ENCODE measurements around the gene LMOD3. TPM values are rescaled to one million over a fixed set of nuclear protein-coding genes. Genes with fewer than 3 reads are reported as not detected.

LMOD3 gene
- 100 to 1,000 TPM in 9 of 10 donors, 10 to 100 TPM in 1; 74.6 to 196 (median 135) TPM for polyA plus RNA-seq (ENCODE audit: insufficient read length in 10 of 10)
- long read RNA-seq, donor 1, full-length matches to known transcripts, result 18 of 350 reads
- long read RNA-seq, donor 1, partial matches to known transcripts, result 332 of 350 reads
- long read RNA-seq, donor 1, other reads (novel, unspliced or antisense), result 0 of 350 reads
- long read RNA-seq, donor 2, full-length matches to known transcripts, result 18 of 129 reads
- long read RNA-seq, donor 2, partial matches to known transcripts, result 111 of 129 reads
- long read RNA-seq, donor 2, other reads (novel, unspliced or antisense), result 0 of 129 reads
- long read RNA-seq, donor 3, result 0 reads
- long read RNA-seq, donor 4, full-length matches to known transcripts, result 12 of 71 reads
- long read RNA-seq, donor 4, partial matches to known transcripts, result 59 of 71 reads
- long read RNA-seq, donor 4, other reads (novel, unspliced or antisense), result 0 of 71 reads
- long read RNA-seq, donor 5, full-length matches to known transcripts, result 6 of 90 reads
- long read RNA-seq, donor 5, partial matches to known transcripts, result 84 of 90 reads
- long read RNA-seq, donor 5, other reads (novel, unspliced or antisense), result 0 of 90 reads
- long read RNA-seq, donor 6, full-length matches to known transcripts, result 17 of 133 reads
- long read RNA-seq, donor 6, partial matches to known transcripts, result 116 of 133 reads
- long read RNA-seq, donor 6, other reads (novel, unspliced or antisense), result 0 of 133 reads
- long read RNA-seq, donor 7, full-length matches to known transcripts, result 11 of 58 reads
- long read RNA-seq, donor 7, partial matches to known transcripts, result 47 of 58 reads
- long read RNA-seq, donor 7, other reads (novel, unspliced or antisense), result 0 of 58 reads
- long read RNA-seq, donor 8, full-length matches to known transcripts, result 7 of 47 reads
- long read RNA-seq, donor 8, partial matches to known transcripts, result 40 of 47 reads
- long read RNA-seq, donor 8, other reads (novel, unspliced or antisense), result 0 of 47 reads
- long read RNA-seq, donor 9, full-length matches to known transcripts, result 2 of 10 reads
- long read RNA-seq, donor 9, partial matches to known transcripts, result 8 of 10 reads
- long read RNA-seq, donor 9, other reads (novel, unspliced or antisense), result 0 of 10 reads

DNA sequence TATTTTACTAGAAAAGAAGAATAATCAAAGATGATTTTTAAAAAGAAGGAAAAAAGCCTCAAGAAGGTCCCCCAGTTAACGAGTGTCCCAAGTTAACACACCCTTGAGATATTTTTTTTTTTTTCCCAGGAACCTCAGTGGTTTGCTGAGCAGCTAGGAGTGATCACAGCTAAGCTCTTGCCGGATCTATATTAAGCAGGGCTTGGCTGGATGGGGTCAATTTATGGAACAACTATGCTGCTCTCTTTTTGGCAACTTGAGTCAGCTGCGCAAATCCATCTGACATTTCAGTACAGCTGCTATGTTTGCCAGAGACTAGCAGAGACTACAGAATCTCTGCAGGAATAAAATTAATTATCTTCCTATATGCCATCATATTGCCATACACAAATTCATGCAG is at the start of gene LMOD3:
Gene LMOD3, minus strand, starts transcription at position 193 of the 400 bp plus-strand sequence. CDS start 209 bp downstream, outside the sequence.
- peak; percentile 64 to 77 (median 74) for DNase-seq

DNA sequence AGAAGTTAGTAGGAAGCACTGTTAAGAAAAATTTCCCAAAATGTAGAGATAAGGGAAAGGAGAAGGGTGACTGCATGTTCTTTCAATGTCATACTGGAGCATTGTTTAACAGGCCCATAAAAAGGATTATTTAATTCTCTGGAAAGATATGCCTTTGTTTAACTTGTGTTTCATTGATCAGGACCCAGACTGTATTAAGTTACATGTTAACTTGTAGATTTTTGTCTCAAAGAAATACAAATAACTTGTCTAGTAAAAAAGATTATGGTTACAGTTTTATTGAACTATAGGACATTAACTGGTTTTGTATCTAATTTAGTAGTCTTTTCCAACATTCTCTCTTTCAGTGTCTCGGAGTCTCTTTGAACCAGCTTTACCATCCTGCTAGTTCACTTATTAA is 49.7 kb upstream of the LMOD3 start:
- no peak for DNase-seq

DNA sequence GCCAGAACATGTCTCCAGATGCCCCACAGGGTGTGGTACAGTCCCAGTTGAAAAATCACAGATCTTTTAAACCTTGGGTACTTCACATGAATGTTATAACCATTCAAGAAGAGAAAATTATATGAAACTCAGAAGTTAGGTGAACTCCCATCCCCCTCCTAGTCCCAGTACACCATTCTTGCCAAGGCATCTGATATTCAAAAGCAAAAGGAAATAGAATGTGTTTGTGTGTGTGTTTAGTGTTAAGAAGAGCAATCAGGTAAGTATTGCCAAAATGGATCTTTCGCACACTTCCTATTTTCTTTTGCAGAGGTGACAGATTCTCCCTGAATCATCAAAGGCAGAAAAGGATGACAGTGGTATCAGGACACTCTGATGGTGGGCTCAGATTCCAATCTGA is 44.1 kb upstream of the LMOD3 start:
- no peak for DNase-seq

DNA sequence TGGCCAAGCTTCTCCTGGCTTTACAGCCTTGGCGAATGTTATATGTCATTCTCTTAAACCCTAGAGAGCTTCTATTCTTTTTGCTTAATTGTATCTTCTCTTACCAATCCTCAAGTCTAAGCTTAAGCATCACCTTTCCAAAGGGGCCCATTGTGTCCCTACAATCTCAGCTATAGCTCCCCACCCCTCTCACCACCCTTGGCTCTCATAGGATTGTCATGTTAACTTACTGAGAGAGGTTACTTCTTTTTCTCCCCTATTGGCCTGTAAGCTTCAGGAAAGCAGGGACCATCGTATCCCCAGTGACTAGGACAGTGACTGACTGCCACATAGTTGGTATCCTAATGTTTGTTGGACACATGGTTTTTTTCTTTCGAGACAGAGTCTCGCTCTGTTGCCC is 43.3 kb upstream of the LMOD3 start:
- no peak for DNase-seq

DNA sequence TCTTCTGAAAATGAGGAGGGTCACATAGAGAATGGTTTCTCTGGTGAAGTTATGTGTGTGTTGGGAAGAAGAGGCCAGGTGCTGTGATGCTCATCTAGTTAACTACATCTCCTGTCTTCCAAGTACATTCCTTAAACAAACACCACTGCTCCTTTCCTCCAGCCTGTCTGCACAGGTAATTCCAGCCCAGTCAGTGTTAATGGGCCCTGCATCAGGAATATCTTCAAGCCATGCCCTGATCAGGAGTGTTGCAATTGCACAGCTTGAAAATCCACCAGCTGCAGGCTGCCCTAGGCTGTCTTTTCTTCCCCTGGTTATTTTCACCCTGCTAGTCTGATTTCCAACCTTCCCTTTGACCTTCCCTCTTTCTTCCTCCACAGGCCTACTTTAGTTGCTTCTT is 41.9 kb upstream of the LMOD3 start:
- DNase-seq, result no peak

DNA sequence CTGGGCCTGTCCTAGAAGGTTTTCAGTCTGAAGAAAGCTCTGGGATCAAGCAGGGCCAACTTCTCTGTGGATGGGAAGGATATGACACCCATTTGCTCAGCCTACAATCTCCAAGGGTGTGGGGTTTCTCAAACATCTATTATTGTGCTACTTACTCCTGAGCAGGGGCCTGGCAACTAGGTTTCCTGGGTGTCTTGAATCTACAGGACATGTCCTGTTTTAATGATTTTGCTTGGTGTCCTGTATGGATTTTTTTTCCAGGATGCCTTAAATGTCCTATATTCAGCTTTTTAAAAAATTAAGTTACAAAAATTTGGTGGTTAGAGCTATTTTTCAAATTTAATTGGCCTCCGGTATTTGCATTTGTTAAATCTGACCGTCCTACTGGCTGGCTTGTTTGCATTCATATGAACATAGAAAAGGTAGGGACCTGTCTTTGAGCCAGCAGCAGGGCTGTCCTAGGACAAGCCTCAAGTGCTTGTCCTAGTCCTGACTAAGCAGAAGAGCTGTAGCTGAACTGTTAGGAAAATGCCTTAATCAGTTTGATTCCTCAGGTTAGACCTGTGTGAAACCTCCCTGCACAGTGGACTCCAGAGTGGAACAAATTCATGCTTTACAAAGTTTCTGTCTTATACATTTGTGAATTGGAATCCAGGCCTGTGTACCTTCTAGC is 40.0 kb upstream of the LMOD3 start:
- no peak for DNase-seq

DNA sequence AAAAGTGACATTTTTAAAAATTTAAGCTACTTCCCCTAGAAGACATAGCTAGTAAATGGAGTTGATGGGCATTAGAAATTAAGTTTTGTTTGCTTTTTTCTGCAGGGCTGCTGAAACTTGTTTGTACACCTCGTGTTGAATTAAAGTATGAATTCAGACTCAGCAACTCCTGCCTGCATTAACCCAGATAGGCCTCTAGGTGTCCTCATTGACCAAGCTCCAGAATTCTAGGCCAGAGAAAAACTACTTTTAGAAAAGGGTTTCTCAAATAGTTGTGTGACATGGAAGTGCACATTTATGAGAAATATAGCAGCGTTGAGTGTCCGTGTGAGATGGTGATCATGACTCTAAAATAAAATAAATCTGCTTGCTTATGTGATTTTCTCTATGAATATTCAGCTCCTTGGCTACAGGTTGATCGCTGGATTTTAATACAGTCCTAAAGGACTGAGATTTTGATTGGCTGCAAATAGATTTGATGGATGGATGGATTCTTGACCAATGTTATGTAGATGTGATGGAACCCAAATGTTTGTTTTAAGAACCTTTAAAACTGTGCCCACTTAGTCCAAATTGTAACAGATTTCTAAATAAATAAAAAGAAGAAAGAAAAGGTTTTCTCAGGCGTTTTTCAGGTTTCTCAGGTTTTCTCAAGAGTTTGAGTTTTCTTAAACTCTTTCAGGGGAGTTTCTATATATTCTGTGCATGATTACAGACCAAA is 39.4 kb upstream of the LMOD3 start:
- DNase-seq, result peak; percentile 34 to 67 (median 48)

DNA sequence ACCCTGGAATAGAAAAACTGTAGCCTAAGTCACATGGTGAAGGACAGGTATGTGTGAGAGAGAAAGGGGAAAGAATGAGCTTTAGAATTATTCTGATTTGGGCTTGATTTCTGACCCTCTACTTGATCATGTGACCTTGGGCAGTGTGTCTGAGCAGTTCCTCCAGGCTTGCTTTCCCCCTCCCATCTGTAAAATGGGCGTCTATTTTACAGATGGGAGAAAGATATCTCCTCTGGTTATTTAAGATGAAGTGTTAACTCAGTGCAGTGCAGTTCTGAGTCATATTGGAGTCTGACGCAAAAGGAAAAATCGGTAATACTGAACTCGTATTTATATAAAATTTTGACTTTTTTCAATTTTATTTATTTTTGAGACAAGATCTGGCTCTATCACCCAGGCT is 38.1 kb upstream of the LMOD3 start:
- no peak for DNase-seq

DNA sequence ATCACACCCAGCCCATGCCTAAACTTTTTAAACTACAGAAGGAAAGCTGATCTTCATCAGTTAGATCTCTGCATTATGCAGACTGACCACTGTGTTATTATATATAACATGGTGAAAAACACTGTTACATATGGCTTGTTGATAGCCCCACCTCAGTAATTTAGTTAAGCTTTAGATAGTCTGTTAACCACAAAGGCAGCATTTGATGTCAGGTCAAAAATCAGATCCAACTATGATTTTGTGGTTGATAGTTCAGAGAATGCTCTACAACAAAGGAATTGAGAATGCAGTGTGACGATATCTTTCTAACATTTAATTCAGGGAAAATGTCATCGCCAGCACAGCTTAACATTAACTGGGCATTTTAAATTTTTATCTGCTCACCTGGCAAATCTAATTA is 37.7 kb upstream of the LMOD3 start:
- DNase-seq, result no peak

DNA sequence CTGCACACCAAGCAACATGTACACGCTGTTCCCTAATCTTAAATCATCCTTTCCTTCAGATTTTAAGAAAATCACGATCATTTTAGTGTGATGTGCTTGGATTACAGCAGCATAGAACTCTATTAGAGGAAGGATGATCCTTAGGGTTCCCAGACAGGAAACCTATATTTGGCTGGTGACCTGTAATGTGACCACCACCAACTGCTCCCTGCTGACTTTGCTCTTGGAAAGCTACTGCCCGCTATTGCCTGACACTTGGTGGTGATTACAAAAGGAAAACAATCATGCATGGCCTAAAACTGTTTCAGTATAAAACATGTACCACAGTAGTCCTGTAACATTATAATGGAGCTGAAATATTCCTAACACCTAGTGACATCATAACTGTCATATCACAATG is 27.2 kb upstream of the LMOD3 start:
- no peak for DNase-seq

DNA sequence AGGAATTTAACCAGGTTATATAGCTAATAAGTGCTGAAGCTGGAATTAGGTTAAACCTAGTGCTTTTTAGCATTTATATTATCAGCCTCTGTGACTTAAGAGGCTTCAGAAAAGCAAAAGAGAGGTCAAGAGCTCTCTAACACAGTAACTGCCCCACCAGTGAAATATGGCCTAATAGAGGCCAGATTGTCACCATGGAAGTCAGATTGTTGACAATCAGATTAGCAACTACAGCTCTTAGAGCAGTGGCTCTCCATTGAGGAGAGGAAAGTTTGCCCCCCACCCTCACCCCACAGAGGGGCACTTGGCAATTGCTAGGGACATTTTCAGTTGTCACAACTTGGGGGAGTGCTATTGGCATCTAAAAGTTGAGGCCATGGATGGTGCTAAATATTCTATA is 23.3 kb upstream of the LMOD3 start:
- no peak for DNase-seq

DNA sequence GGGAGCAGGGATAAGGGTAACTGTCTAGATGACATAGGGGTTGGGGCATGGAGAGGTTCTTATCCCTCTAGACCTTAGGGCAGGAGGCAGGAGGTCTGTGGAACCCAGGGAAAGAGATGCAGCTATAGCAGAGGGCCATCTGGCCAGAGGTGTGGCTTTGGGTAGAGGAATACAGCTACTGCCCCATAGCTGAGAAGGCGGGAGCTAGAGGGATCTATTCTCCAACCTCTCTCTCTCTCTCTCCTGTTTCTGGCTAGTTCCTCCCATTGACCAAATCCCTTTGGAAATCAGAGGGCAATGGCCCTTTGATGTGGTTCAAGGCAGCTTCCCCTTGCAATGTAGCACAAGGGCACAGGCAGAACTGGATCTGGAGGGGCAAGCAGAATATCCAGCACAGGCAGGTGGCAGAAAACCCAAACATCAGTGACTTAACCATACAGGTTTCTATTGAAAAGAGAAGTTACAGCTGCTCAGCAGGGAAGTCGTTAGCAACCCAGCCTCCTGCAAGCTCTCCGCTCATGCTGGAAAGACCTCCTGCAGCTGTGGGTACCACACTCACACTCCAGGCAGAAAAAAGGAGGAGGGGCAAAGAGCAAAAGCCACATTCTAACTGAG is 22.3 kb upstream of the LMOD3 start:
- no peak for DNase-seq

DNA sequence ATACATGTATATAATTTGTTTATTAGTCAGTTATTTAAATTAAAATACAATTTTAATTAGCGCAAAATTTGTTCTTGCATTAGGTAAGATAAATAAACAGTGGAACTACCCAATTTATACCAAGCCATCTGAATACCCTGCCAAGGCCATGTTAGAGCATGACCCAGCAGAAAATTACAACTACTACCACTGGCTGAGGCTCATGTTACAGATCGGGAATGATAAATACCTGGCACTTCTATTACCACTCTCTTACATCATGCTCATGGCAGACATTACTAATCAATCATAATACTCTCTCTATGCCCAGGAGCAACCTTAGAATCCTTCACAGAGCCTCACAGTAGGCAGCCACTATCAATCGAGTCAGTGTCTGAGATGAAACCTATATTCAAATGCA is 21.2 kb upstream of the LMOD3 start:
- no peak for DNase-seq

DNA sequence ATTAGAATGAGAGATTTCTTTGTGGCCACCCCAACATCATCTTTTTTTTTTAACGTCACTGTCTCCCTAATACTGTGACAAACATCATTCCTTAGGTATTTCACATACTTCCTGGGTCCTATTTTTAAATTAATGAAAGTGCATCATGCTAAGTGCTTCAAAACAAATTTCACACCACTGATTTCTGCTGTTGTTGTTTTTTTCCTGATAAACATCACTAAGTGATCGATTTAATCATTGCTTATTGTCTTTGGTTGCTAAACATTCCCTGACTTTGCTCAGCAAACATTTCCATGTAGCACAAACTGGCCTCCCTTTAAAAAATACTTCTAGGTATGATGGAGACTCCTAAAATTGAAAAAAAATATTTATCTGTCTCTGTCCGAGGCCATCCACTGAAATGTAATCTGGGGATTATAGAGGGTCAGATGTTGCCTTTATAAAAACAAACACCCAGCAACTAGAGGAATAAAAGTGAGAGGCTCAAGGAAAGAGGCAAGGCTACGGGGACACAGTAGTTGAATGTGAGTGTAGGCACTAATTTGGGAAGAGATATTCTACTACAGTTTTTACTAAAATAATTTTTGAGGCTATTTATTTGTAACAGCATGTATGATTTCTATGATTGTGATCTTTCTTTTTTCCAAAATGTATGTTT is 20.5 kb upstream of the LMOD3 start:
- no peak for DNase-seq

DNA sequence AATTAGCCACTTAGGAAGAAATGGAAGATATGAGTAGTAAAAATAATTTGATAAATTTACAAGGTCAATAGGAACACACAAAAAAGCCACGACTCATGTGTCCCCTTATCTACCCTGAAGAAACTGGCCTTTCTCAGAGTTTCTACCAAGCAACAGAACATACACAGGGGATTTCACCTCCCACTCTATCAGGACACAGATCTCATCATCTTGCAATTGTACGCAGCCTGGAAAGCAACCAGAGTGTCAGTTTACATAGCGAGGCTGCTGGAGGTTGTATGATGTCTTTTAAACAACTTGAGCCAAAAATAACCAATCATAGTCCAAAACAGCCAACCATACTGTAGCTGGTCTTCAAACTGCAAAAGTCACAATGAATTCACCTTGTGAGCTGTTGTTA is 19.7 kb upstream of the LMOD3 start:
- DNase-seq, result peak in 1 of 3 donors; percentile 10

DNA sequence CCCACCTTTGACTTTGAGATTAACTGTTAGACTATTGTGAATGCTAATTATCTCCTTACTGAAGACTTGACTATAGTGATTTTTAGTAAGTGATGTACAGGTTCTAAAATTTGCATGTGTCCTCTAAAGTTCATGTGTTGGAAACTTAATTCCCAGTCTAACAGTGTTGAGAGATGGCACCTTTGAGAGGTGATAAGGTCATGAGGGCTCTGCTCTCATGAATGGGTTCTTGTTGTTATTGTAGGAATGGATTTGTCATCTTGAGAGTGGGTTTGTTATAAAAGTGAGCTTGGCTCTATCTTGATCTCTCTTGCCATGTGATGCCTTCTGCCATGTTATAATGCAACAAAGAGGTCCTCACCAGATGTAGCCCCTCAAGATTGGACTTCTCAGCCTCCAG is 18.9 kb upstream of the LMOD3 start:
- no peak for DNase-seq

DNA sequence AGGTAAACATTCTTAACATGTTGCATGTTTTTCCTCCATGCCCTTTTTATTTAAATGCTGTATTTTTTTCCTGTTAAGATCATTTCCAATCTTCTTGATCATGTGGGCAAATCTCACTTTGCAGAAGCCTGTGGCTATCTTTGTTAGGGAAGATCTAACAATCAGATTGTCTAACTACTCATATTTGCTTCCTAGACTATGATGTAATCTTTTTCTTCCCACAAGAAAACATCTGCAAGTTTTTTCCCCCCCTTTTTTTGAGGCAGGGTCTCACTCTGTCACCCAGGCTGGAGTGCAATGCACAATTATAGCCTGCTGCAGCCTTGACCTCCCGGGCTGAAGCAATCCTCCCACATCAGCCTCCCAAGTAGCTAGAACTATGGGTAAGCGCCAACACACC is 15.0 kb upstream of the LMOD3 start:
- no peak for DNase-seq

DNA sequence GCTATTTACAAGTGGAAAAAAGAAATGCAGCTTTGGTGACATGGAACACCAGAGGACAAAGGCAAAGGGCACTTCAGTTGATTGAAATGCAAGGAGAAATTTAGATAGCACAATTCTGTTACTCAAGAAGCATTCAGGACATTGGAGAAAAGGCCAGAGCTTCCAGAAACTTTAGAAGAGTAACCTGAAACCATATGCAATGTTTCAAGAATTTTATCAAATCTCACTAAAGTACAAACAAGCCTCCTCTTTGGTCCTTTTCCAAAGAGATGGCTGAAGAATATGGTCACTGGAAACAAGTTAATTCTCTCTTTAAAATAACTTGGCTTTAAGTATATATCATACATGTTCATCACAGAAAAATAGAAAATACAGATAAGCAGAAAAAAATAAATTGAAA is 14.6 kb upstream of the LMOD3 start:
- no peak for DNase-seq

DNA sequence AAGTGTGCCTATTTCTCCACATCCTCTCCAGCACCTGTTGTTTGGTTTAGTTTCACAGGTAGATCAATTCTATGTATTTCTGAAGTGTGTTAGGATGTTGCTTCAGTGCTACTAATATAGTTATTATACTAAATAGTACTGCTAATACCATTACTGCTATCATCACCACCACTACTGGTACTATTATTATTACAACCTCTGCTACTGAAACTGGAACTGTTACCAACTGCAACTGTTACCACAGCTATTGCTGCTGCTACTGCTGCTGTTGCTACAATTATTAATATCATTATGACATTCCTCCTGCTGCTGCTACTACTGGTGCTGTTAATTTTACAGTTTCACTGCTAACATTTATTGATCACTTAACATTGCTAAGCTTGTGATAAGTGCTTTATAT is 8.3 kb upstream of the LMOD3 start:
- no peak for DNase-seq

DNA sequence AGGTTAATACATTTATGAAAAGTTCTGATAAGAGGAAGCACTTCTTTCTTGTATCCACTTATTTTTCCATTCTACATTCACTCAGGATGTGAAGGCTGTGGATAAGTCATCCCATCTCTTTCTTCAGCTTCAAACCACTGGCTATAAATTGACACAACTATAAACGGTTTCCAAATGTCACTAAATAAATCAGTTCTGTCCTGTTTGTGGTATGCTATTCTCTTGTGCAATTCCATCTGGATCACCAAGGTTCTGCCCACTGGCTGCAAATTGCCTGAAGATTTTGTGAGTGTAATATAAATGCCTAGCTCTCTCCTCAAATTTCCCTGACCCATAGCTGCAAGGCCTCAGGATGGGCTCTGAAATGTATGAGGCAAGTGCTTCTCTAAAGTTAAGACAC is 7.1 kb upstream of the LMOD3 start:
- no peak for DNase-seq
